Mesenchymal stem cell (in vitro differentiated cells and primary cell): ENCODE data around the gene KIF5B.

Source experiments
- DNase-seq: peaks from one replicate; pipeline ENCODE4 v3.0.0-alpha.2; 2013
- H2AFZ ChIP-seq: one replicate; pipeline ENCODE4 v1.6.1; 2013; ENCODE audit warnings: low read depth, mild to moderate bottlenecking, control low read depth, inconsistent platforms, low read length, moderate library complexity
- H2AK5ac ChIP-seq: 2 replicates; pipeline ENCODE4 v1.6.1; 2013; ENCODE audit warnings: low read length, moderate library complexity, mild to moderate bottlenecking, inconsistent platforms; ENCODE audit not compliant: severe bottlenecking
- H2BK120ac ChIP-seq: one replicate; pipeline ENCODE4 v1.6.1; 2013; ENCODE audit warnings: low read depth, mild to moderate bottlenecking, inconsistent platforms, low read length, moderate library complexity
- H2BK12ac ChIP-seq, 2 experiments: one replicate each; pipeline ENCODE4 v1.6.1; 2013; ENCODE audit warnings: inconsistent platforms in 2 of 2, low read length in 2 of 2, mild to moderate bottlenecking in 2 of 2, moderate library complexity in 2 of 2, control low read depth in 1 of 2
- H2BK15ac ChIP-seq: one replicate; pipeline ENCODE4 v1.6.1; 2013; ENCODE audit warnings: mild to moderate bottlenecking, low read depth, inconsistent platforms; ENCODE audit not compliant: poor library complexity, severe bottlenecking
- H2BK5ac ChIP-seq: 2 replicates; pipeline ENCODE4 v1.6.1; 2013; ENCODE audit warnings: low read depth, mild to moderate bottlenecking, low read length, control low read depth, inconsistent platforms; ENCODE audit not compliant: poor library complexity, severe bottlenecking
- H3K14ac ChIP-seq, 2 experiments: one replicate each; pipeline ENCODE4 v1.6.1; 2013; ENCODE audit warnings: inconsistent platforms in 2 of 2, low read length in 2 of 2, control low read depth in 1 of 2, mild to moderate bottlenecking in 1 of 2, moderate library complexity in 1 of 2
- H3K18ac ChIP-seq, 2 experiments: one replicate each; pipeline ENCODE4 v1.6.1; 2013; ENCODE audit warnings: inconsistent platforms in 2 of 2, low read length in 2 of 2, control low read depth in 1 of 2, low read depth in 1 of 2, mild to moderate bottlenecking in 1 of 2
- H3K23ac ChIP-seq, 2 experiments: one replicate each; pipeline ENCODE4 v1.6.1; 2013; ENCODE audit warnings: inconsistent platforms in 2 of 2, low read length in 2 of 2, mild to moderate bottlenecking in 2 of 2, moderate library complexity in 2 of 2, control low read depth in 1 of 2
- H3K27ac ChIP-seq: 2 replicates; pipeline ENCODE4 v1.5.1; 2013; ENCODE audit warnings: mild to moderate bottlenecking, moderate library complexity, low read length, control low read depth, inconsistent platforms; ENCODE audit not compliant: poor library complexity, severe bottlenecking
- H3K27me3 ChIP-seq, 2 experiments: 2 replicates each; pipeline versions ENCODE4 v1.6.1 to v1.7.0; 2013; ENCODE audit warnings: low read length in 2 of 2, mild to moderate bottlenecking in 2 of 2, moderate library complexity in 2 of 2, control low read depth in 1 of 2, inconsistent platforms in 1 of 2; ENCODE audit not compliant: control insufficient read depth in 1 of 2, insufficient read depth in 1 of 2
- H3K36me3 ChIP-seq, 2 experiments: 2 replicates each; pipeline versions ENCODE4 v1.6.1 to v1.7.0; 2013; ENCODE audit warnings: low read length in 2 of 2, control low read depth in 1 of 2, inconsistent platforms in 1 of 2, low read depth in 1 of 2, mild to moderate bottlenecking in 1 of 2; ENCODE audit not compliant: insufficient read depth in 2 of 2, control insufficient read depth in 1 of 2
- H3K4ac ChIP-seq, 2 experiments: one replicate each; pipeline ENCODE4 v1.6.1; 2013; ENCODE audit warnings: inconsistent platforms in 2 of 2, low read length in 2 of 2, mild to moderate bottlenecking in 2 of 2, moderate library complexity in 2 of 2, control low read depth in 1 of 2, low read depth in 1 of 2
- H3K4me1 ChIP-seq: 2 replicates; pipeline ENCODE4 v1.6.1; 2013; ENCODE audit warnings: low read depth, low read length, control low read depth; ENCODE audit not compliant: control insufficient read depth, insufficient read depth
- H3K4me2 ChIP-seq: 2 replicates; pipeline ENCODE4 v1.6.1; 2013; ENCODE audit warnings: low read length, mild to moderate bottlenecking, inconsistent platforms; ENCODE audit not compliant: poor library complexity, severe bottlenecking
- H3K4me3 ChIP-seq, 2 experiments: 2 replicates each; pipeline versions ENCODE4 v1.5.1 to v1.7.0; 2013; ENCODE audit warnings: low read length in 2 of 2, mild to moderate bottlenecking in 2 of 2, control low read depth in 1 of 2, low read depth in 1 of 2; ENCODE audit not compliant: insufficient read depth in 1 of 2
- H3K79me1 ChIP-seq: replicated peaks from 2 replicates; pipeline ENCODE4 v1.6.1; 2013; ENCODE audit warnings: mild to moderate bottlenecking, control low read depth, low read length, inconsistent platforms; ENCODE audit not compliant: poor library complexity, severe bottlenecking
- H3K9ac ChIP-seq: 2 replicates; pipeline ENCODE4 v1.7.0; 2013; ENCODE audit warnings: mild to moderate bottlenecking, low read length, moderate library complexity
- H3K9me3 ChIP-seq: 2 replicates; pipeline ENCODE4 v1.7.0; 2013; ENCODE audit warnings: mild to moderate bottlenecking, low read length; ENCODE audit not compliant: control insufficient read depth
- H4K8ac ChIP-seq: one replicate; pipeline ENCODE4 v1.6.1; 2013; ENCODE audit warnings: inconsistent platforms, mild to moderate bottlenecking, low read length, moderate library complexity
- H4K91ac ChIP-seq: one replicate; pipeline ENCODE4 v1.6.1; 2013; ENCODE audit warnings: mild to moderate bottlenecking, low read length, inconsistent platforms
- WGBS: methylation state at CpG from one replicate; pipeline ENCODE4 v1.1.7; 2013; ENCODE audit warnings: mixed read lengths; 5-methylcytosine and 5-hydroxymethylcytosine counted together

The KIF5B gene

GRCh38 chr10:32002531-32002930, 53.7 kb downstream of the KIF5B start:
- H3K27me3 ChIP-seq, result no peaks in the 10 kb centered on the region
- DNase-seq, result no peak
- H3K4me1 ChIP-seq, result peaks cover 13% of the 10 kb centered on the region
- H2AK5ac ChIP-seq, result no peak overlapping the region
- H4K91ac ChIP-seq, result no peak overlapping the region
- H3K9me3 ChIP-seq, result no peaks in the 10 kb centered on the region
- peaks cover 14 to 18% of the 10 kb centered on the region in 2 experiments for H3K36me3 ChIP-seq
- no peak overlapping the region for H3K27ac ChIP-seq
- H3K9ac ChIP-seq, result no peak overlapping the region
- H4K8ac ChIP-seq, result no peak overlapping the region
- H3K4me3 ChIP-seq, result no peak overlapping the region
- 92% methylated on average over 1 of the region's 1 CpG for WGBS
- no peak overlapping the region for H3K4me2 ChIP-seq
- H2BK15ac ChIP-seq, result no peak overlapping the region
- H3K18ac ChIP-seq, result no peak overlapping the region
- no peak overlapping the region for H2BK5ac ChIP-seq
- H2BK12ac ChIP-seq, result no peak overlapping the region
- H3K79me1 ChIP-seq, result peaks cover 1% of the 10 kb centered on the region
- H3K4ac ChIP-seq, result no peak overlapping the region
- no peak overlapping the region for H3K23ac ChIP-seq
- no peak overlapping the region for H3K14ac ChIP-seq
- no peak overlapping the region for H2AFZ ChIP-seq
- H2BK120ac ChIP-seq, result no peak overlapping the region

- no peak overlapping the region for H4K8ac ChIP-seq
- H2BK15ac ChIP-seq, result no peak overlapping the region
These were observed 55.3 kb downstream of the KIF5B start for GRCh38 chr10:32000937-32001336.

DNA sequence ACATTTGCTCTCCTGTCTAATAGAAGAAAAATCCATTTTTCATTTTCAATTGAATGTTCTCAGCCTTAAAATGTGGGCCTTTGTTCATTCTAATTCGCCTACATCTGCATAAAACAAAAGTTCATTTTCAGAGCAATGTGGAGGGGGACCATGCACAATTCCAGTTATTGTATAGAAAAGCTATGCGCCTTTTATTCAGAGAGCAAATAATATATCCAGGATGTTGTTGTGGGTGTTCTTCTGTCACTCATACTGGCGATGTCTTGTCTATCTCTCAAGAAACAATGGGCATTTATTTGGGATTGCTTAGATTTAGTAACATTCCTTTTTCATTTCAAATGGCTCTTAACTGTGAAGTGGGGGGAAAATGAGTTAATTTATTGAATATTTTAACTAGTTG, 56.4 kb downstream of the KIF5B start:
- no peak overlapping the region for H3K14ac ChIP-seq
- H2BK5ac ChIP-seq, result no peak overlapping the region
- H3K9ac ChIP-seq, result no peak overlapping the region
- no peak overlapping the region for H3K4me3 ChIP-seq
- no peaks in the 10 kb centered on the region for H3K79me1 ChIP-seq
- no peak overlapping the region for H2BK120ac ChIP-seq
- WGBS, result 100% methylated on average over 3 of the region's 3 CpGs
- no peak overlapping the region for H3K4ac ChIP-seq
- H2AFZ ChIP-seq, result no peak overlapping the region
- no peaks in the 10 kb centered on the region for H3K27me3 ChIP-seq
- H3K18ac ChIP-seq, result no peak overlapping the region
- H3K36me3 ChIP-seq, result peaks cover 0 to 7% of the 10 kb centered on the region in 2 experiments
- no peak overlapping the region for H3K4me2 ChIP-seq
- H2AK5ac ChIP-seq, result peak overlapping the region; percentile 65
- H3K4me1 ChIP-seq, result peaks cover 13% of the 10 kb centered on the region
- H3K23ac ChIP-seq, result no peak overlapping the region
- no peaks in the 10 kb centered on the region for H3K9me3 ChIP-seq
- H3K27ac ChIP-seq, result no peak overlapping the region
- H2BK15ac ChIP-seq, result no peak overlapping the region
- no peak overlapping the region for H4K8ac ChIP-seq
- no peak for DNase-seq
- no peak overlapping the region for H2BK12ac ChIP-seq
- H4K91ac ChIP-seq, result no peak overlapping the region

More at GRCh38 chr10:32000937-32001336, 55.3 kb downstream of the KIF5B start:
- Histone ChIP-seq H3K18ac (no peak overlapping the region), H3K14ac (no peak overlapping the region), H3K79me1 (peaks cover 1% of the 10 kb centered on the region), H3K27me3 (no peaks in the 10 kb centered on the region), H3K9ac (no peak overlapping the region), H4K91ac (no peak overlapping the region), H2BK120ac (no peak overlapping the region), H3K23ac (no peak overlapping the region), H3K9me3 (no peaks in the 10 kb centered on the region), H2AFZ (no peak overlapping the region), H2BK12ac (no peak overlapping the region), H3K4me3 (no peak overlapping the region), H3K36me3 (peaks cover 9 to 14% of the 10 kb centered on the region in 2 experiments), H2BK5ac (no peak overlapping the region), H3K4ac (no peak overlapping the region), H2AK5ac (no peak overlapping the region), H3K27ac (peak overlapping the region; percentile 66), H3K4me2 (no peak overlapping the region), H3K4me1 (peaks cover 13% of the 10 kb centered on the region)
- 19% methylated on average over 4 of the region's 4 CpGs for WGBS
- DNase-seq, result peak; percentile 65

DNA sequence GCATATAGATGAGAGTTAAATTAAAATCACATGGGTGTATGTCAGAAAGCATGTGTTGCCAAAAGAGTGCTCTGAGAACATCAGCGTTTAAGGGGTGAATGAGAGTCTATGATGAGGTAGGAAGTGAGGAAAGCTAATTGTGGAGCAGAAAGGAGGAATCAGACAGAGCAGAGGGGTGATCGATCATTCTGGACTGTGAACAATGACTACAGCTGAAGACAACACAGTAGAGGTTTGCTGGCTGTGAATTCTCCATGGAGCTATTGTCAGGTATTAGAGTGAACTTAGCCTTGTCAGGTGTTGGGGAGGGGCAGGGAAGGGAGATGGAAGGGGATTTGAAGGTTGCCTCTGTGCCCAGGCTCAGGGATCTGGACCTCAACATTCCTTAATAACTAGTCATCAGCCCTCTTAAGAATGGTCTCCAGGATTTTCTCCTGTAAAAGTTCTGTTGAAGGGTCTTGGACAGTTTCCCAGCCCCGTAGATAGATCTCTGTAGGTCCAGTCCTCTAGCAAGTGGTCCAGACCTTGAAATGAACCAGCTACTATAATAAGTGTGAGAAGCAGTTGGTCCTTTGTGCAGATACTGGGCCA, 57.1 kb downstream of the KIF5B start:
- Histone ChIP-seq H3K9ac (no peak overlapping the region), H2BK12ac (no peak overlapping the region), H3K36me3 (peaks cover 0 to 6% of the 10 kb centered on the region in 2 experiments), H4K91ac (no peak overlapping the region), H3K4ac (no peak overlapping the region), H3K27ac (no peak overlapping the region), H2BK15ac (no peak overlapping the region), H2AFZ (no peak overlapping the region), H3K14ac (no peak overlapping the region), H3K23ac (no peak overlapping the region), H3K18ac (no peak overlapping the region), H4K8ac (no peak overlapping the region), H3K27me3 (no peaks in the 10 kb centered on the region), H3K9me3 (no peaks in the 10 kb centered on the region), H3K4me1 (peaks cover 11% of the 10 kb centered on the region), H2AK5ac (no peak overlapping the region), H3K4me2 (no peak overlapping the region), H3K4me3 (no peak overlapping the region), H2BK120ac (no peak overlapping the region), H2BK5ac (no peak overlapping the region), H3K79me1 (no peaks in the 10 kb centered on the region)
- no peak for DNase-seq
- 42% methylated on average over 3 of the region's 3 CpGs for WGBS
